Liver (tissue), 9 donors: ENCODE data around the gene MCF2L2. TPM values are rescaled to one million over a fixed set of nuclear protein-coding genes. Genes with fewer than 3 reads are reported as not detected.

Experiments
- DNase-seq: peaks from one replicate; pipeline ENCODE4 v3.0.0-alpha.2; 2017; ENCODE audit warnings: low spot score
- H3K27ac ChIP-seq, 2 donors: one replicate each; pipeline ENCODE4 v1.7.0; 2013; ENCODE audit warnings: inconsistent platforms in 2 of 2, low read length in 2 of 2, control low read depth in 1 of 2, low read depth in 1 of 2, mild to moderate bottlenecking in 1 of 2
- H3K27me3 ChIP-seq, 4 donors: one replicate each; pipeline versions ENCODE4 v1.6.1 to v1.7.0; 2013; ENCODE audit warnings: low read length in 3 of 4, inconsistent platforms in 1 of 4, mild to moderate bottlenecking in 1 of 4, moderate library complexity in 1 of 4; ENCODE audit not compliant: control insufficient read depth in 4 of 4, insufficient read depth in 4 of 4
- H3K36me3 ChIP-seq, 4 donors: one replicate each; pipeline versions ENCODE4 v1.6.1 to v1.7.0; 2013; ENCODE audit warnings: low read length in 3 of 4, mild to moderate bottlenecking in 3 of 4, low read depth in 1 of 4, moderate library complexity in 1 of 4; ENCODE audit not compliant: control insufficient read depth in 4 of 4, insufficient read depth in 3 of 4
- H3K4me1 ChIP-seq, 4 donors: one replicate each; pipeline versions ENCODE4 v1.6.1 to v1.7.0; 2013; ENCODE audit warnings: low read length in 3 of 4, mild to moderate bottlenecking in 3 of 4, moderate library complexity in 1 of 4; ENCODE audit not compliant: control insufficient read depth in 4 of 4, insufficient read depth in 4 of 4
- H3K4me3 ChIP-seq, 3 donors: one replicate each; pipeline versions ENCODE4 v1.6.1 to v1.7.0; 2013; ENCODE audit warnings: low read length in 3 of 3, control low read depth in 1 of 3, low read depth in 1 of 3, mild to moderate bottlenecking in 1 of 3
- H3K9ac ChIP-seq, 2 donors: one replicate each; pipeline ENCODE4 v1.7.0; 2013; ENCODE audit warnings: low read length in 2 of 2, mild to moderate bottlenecking in 2 of 2, moderate library complexity in 2 of 2, control low read depth in 1 of 2, low read depth in 1 of 2
- H3K9me3 ChIP-seq, 4 donors: one replicate each; pipeline versions ENCODE4 v1.6.1 to v1.7.0; 2013; ENCODE audit warnings: low read length in 3 of 4; ENCODE audit not compliant: control insufficient read depth in 4 of 4
- EGR1 ChIP-seq, 2 donors: IDR thresholded peaks; 2 replicates each; pipeline ENCODE4 v1.6.1; 2016 to 2018; ENCODE audit warnings: antibody characterized with exemption in 2 of 2, low read depth in 2 of 2
- FOXA1 ChIP-seq: IDR thresholded peaks from 2 replicates; pipeline ENCODE4 v1.6.1; 2016; ENCODE audit warnings: antibody characterized with exemption
- FOXA2 ChIP-seq: IDR thresholded peaks from 2 replicates; pipeline ENCODE4 v1.6.1; 2016; ENCODE audit warnings: antibody characterized with exemption
- GABPA ChIP-seq, 2 donors: IDR thresholded peaks in 1 of 2; conservative IDR thresholded peaks in 1 of 2; 2 replicates each; pipeline ENCODE4 v1.6.1; 2016; ENCODE audit warnings: antibody characterized with exemption in 2 of 2, mild to moderate bottlenecking in 1 of 2, moderate library complexity in 1 of 2
- HNF4A ChIP-seq, 2 donors: conservative IDR thresholded peaks; 2 replicates each; pipeline ENCODE4 v1.6.1; 2016; ENCODE audit warnings: antibody characterized with exemption in 2 of 2, mild to moderate bottlenecking in 2 of 2
- HNF4G ChIP-seq: IDR thresholded peaks from 2 replicates; pipeline ENCODE4 v1.6.1; 2016; ENCODE audit warnings: antibody characterized with exemption
- JUND ChIP-seq, 2 donors: IDR thresholded peaks; 2 replicates each; pipeline ENCODE4 v1.6.1; 2016; ENCODE audit warnings: antibody characterized with exemption in 2 of 2
- NR2F2 ChIP-seq: IDR thresholded peaks from 2 replicates; pipeline ENCODE4 v1.6.1; 2016; ENCODE audit warnings: antibody characterized with exemption
- RAD21 ChIP-seq, 2 donors: IDR thresholded peaks; 2 replicates each; pipeline ENCODE4 v1.6.1; 2016; ENCODE audit warnings: antibody characterized with exemption in 2 of 2, mild to moderate bottlenecking in 2 of 2
- RXRA ChIP-seq, 2 donors: IDR thresholded peaks; 2 replicates each; pipeline ENCODE4 v1.6.1; 2017 to 2018; ENCODE audit warnings: antibody characterized with exemption in 2 of 2, mild to moderate bottlenecking in 1 of 2
- SP1 ChIP-seq: IDR thresholded peaks from 2 replicates; pipeline ENCODE4 v1.6.1; 2018; ENCODE audit warnings: antibody characterized with exemption, mild to moderate bottlenecking
- TAF1 ChIP-seq: conservative IDR thresholded peaks from 2 replicates; pipeline ENCODE4 v1.6.1; 2016; ENCODE audit warnings: antibody characterized with exemption, mild to moderate bottlenecking
- YY1 ChIP-seq: IDR thresholded peaks from 2 replicates; pipeline ENCODE4 v1.6.1; 2016; ENCODE audit warnings: antibody characterized with exemption, mild to moderate bottlenecking
- WGBS: extraction: QIAGEN DNeasy Blood & Tissue Kit; methylation state at CpG from one replicate; pipeline ENCODE4 v1.1.7; 2013; 5-methylcytosine and 5-hydroxymethylcytosine counted together
- polyA plus RNA-seq, 2 donors: library from polyadenylated mRNA; stranded (reverse) in 1 of 2; unstranded in 1 of 2; fragments of 200-250 nt in 1 of 2; fragments of >200 nt in 1 of 2; fragmentation: Nextera tagmentation in 1 of 2; extraction: Ambion mirVana in 1 of 2; gene quantifications; one replicate each; pipeline versions ENCODE4 v1.2.1 to v1.2.3, GENCODE V29; 2013 to 2015
- total RNA-seq, 2 donors: library from RNA; depleted of rRNA; stranded (reverse); fragments of >200 nt; gene quantifications; one replicate each; pipeline ENCODE4 v1.2.3, GENCODE V29; 2014
- TF ChIP-seq, protein P1 (sequence below): fragments of 150-350 bp; IDR thresholded peaks from 2 replicates; pipeline ENCODE4 v1.5.1; 2017; ENCODE audit warnings: improper control_type of control experiment, low read depth, low read length; ENCODE audit not compliant: missing input control
- TF ChIP-seq, protein P2 (sequence below): IDR thresholded peaks from 2 replicates; pipeline ENCODE4 v1.6.1; 2016; ENCODE audit warnings: antibody characterized with exemption
- TF ChIP-seq, protein P3 (sequence below): IDR thresholded peaks from 2 replicates; pipeline ENCODE4 v1.6.1; 2016; ENCODE audit warnings: antibody characterized with exemption
- TF ChIP-seq, protein P4 (sequence below): IDR thresholded peaks from 2 replicates; pipeline ENCODE4 v1.6.1; 2016; ENCODE audit warnings: antibody characterized with exemption
- TF ChIP-seq, protein P5 (sequence below): IDR thresholded peaks from 2 replicates; pipeline ENCODE4 v1.6.1; 2016; ENCODE audit warnings: antibody characterized with exemption, mild to moderate bottlenecking
- donor health status: healthy.
- donor health status: healthy.
- donor health status: healthy.
- donor health status: healthy.
- donor health status: healthy.

The MCF2L2 gene
- total and polyA plus RNA-seq, 4 donors: 0.02 to 0.47 (median 0.17) TPM; not detected in 1

DNA sequence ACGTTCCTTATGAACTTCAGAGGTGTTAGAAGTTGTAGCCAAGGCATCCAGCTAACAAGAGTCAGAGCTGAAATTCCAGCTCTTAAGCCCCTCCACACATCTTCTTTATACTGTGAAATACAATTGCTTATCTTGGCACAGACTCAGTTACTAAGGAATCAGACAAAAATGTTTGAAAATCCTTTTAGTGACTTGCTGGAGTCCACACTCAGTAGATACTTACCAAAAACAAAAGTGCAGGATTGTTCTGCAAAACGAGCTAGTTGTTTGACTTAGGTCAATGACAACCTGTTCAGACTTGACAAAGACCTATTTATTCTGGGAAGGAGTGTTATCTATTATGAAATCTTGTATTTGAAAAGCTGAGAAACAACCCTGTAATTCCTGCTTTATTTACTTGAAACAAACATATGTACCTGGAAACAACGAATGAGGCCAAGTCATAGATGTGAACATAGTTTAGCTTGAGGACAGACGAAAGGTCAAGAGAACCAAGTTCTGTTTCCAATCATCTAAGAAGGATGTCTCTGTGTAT, 136.9 kb downstream of the MCF2L2 start:
- 37% methylated on average over 4 of the region's 4 CpGs for WGBS

More for the DNA sequence above, 136.9 kb downstream of the MCF2L2 start:
- Histone ChIP-seq H3K4me1 (peaks cover 2 to 9% (median 4%) of the 10 kb centered on the region in 4 donors), H3K9me3 (no peaks in the 10 kb centered on the region), H3K36me3 (no peaks in the 10 kb centered on the region), H3K27ac (no peak overlapping the region), H3K27me3 (peaks cover 0 to 3% (median 0%) of the 10 kb centered on the region in 4 donors), H3K4me3 (no peak overlapping the region), H3K9ac (no peak overlapping the region)
- TF ChIP-seq, protein P1, sequence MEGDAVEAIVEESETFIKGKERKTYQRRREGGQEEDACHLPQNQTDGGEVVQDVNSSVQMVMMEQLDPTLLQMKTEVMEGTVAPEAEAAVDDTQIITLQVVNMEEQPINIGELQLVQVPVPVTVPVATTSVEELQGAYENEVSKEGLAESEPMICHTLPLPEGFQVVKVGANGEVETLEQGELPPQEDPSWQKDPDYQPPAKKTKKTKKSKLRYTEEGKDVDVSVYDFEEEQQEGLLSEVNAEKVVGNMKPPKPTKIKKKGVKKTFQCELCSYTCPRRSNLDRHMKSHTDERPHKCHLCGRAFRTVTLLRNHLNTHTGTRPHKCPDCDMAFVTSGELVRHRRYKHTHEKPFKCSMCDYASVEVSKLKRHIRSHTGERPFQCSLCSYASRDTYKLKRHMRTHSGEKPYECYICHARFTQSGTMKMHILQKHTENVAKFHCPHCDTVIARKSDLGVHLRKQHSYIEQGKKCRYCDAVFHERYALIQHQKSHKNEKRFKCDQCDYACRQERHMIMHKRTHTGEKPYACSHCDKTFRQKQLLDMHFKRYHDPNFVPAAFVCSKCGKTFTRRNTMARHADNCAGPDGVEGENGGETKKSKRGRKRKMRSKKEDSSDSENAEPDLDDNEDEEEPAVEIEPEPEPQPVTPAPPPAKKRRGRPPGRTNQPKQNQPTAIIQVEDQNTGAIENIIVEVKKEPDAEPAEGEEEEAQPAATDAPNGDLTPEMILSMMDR: no peak
- TF ChIP-seq, protein P2, sequence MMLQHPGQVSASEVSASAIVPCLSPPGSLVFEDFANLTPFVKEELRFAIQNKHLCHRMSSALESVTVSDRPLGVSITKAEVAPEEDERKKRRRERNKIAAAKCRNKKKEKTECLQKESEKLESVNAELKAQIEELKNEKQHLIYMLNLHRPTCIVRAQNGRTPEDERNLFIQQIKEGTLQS: no peak
- TF ChIP-seq YY1 (peak; percentile 21), RXRA (IDR thresholded peaks at IDR 0.05) (peak; percentile 79 to 91), RAD21 (IDR thresholded peaks at IDR 0.05) (peak in 1 of 2 donors; percentile 35), SP1 (peak; percentile 53), EGR1 (IDR thresholded peaks at IDR 0.05; ENCODE audit: low read depth in 2 of 2) (no peak), GABPA (IDR thresholded peaks at IDR 0.05 in 1 of 2, conservative IDR thresholded peaks at IDR 0.05 in 1 of 2) (peak in 1 of 2 donors; percentile 24), HNF4G (peak; percentile 11), NR2F2 (peak; percentile 24), HNF4A (conservative IDR thresholded peaks at IDR 0.05) (peak; percentile 67 to 76), TAF1 (no peak), FOXA2 (peak; percentile 84), FOXA1 (peak; percentile 68), JUND (IDR thresholded peaks at IDR 0.05) (peak; percentile 37 to 74)
- TF ChIP-seq, protein P3, sequence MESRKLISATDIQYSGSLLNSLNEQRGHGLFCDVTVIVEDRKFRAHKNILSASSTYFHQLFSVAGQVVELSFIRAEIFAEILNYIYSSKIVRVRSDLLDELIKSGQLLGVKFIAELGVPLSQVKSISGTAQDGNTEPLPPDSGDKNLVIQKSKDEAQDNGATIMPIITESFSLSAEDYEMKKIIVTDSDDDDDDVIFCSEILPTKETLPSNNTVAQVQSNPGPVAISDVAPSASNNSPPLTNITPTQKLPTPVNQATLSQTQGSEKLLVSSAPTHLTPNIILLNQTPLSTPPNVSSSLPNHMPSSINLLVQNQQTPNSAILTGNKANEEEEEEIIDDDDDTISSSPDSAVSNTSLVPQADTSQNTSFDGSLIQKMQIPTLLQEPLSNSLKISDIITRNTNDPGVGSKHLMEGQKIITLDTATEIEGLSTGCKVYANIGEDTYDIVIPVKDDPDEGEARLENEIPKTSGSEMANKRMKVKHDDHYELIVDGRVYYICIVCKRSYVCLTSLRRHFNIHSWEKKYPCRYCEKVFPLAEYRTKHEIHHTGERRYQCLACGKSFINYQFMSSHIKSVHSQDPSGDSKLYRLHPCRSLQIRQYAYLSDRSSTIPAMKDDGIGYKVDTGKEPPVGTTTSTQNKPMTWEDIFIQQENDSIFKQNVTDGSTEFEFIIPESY: peak; percentile 55
- TF ChIP-seq, protein P4, sequence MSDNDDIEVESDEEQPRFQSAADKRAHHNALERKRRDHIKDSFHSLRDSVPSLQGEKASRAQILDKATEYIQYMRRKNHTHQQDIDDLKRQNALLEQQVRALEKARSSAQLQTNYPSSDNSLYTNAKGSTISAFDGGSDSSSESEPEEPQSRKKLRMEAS: peak; percentile 60
- TF ChIP-seq, protein P5, sequence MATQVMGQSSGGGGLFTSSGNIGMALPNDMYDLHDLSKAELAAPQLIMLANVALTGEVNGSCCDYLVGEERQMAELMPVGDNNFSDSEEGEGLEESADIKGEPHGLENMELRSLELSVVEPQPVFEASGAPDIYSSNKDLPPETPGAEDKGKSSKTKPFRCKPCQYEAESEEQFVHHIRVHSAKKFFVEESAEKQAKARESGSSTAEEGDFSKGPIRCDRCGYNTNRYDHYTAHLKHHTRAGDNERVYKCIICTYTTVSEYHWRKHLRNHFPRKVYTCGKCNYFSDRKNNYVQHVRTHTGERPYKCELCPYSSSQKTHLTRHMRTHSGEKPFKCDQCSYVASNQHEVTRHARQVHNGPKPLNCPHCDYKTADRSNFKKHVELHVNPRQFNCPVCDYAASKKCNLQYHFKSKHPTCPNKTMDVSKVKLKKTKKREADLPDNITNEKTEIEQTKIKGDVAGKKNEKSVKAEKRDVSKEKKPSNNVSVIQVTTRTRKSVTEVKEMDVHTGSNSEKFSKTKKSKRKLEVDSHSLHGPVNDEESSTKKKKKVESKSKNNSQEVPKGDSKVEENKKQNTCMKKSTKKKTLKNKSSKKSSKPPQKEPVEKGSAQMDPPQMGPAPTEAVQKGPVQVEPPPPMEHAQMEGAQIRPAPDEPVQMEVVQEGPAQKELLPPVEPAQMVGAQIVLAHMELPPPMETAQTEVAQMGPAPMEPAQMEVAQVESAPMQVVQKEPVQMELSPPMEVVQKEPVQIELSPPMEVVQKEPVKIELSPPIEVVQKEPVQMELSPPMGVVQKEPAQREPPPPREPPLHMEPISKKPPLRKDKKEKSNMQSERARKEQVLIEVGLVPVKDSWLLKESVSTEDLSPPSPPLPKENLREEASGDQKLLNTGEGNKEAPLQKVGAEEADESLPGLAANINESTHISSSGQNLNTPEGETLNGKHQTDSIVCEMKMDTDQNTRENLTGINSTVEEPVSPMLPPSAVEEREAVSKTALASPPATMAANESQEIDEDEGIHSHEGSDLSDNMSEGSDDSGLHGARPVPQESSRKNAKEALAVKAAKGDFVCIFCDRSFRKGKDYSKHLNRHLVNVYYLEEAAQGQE: peak; percentile 34
- DNase-seq: no peak
